ENCODE results near the gene POLN.

GRCh38 chr4:2057382-2058065 lies 184.4 kb downstream of the POLN start:
- TF ChIP-seq CTCF (IDR thresholded peaks at IDR 0.05) = no peak
- TF ChIP-seq POLR2A (IDR thresholded peaks at IDR 0.05) = no peak
